PC-9 (cell line): ENCODE data around the gene MEGF8. TPM values are rescaled to one million over a fixed set of nuclear protein-coding genes. Genes with fewer than 3 reads are reported as not detected.
"Not testable (repeated sequence)": the region's sequence is repeated elsewhere in the genome, so short reads cannot be mapped to it uniquely, and the experiment has no call there.

Experiments used
- BruUV-seq: library from RNA; stranded (reverse); fragments of 400-500 nt; replicated peaks from 2 replicates; lab custom pipeline; 2021; lab: Mats Ljungman, UMichigan
- CTCF ChIA-PET: fragments of 300-600 bp; sonication (Branson Sonifier 250); formaldehyde crosslinking; loops from one replicate; lab custom pipeline; 2022; ENCODE audit warnings: antibody characterized with exemption; lab: Charles Lee
- POLR2A ChIA-PET: fragments of 300-600 bp; sonication (Branson Sonifier 250); formaldehyde crosslinking; loops from one replicate; lab custom pipeline; 2022; ENCODE audit warnings: antibody characterized with exemption; ENCODE audit not compliant: unreplicated experiment; lab: Charles Lee
- DNase-seq, 2 experiments: peaks; one replicate each; pipeline versions ENCODE4 v3.0.0 to v3.0.0-alpha.2; 2015 to 2022; ENCODE audit warnings: mixed read lengths in 1 of 2
- H2AFZ ChIP-seq: fragments of 200-600 bp; sonication (generic); 2 replicates; pipeline ENCODE4 v1.8.1; 2017; ENCODE audit warnings: antibody characterized with exemption
- H3F3A ChIP-seq: fragments of 200-600 bp; sonication (generic); 2 replicates; pipeline ENCODE4 v1.8.1; 2017; ENCODE audit warnings: antibody characterized with exemption, mild to moderate bottlenecking, low read depth; ENCODE audit not compliant: insufficient read depth
- H3K27ac ChIP-seq: fragments of 200-600 bp; sonication (generic); 2 replicates; pipeline ENCODE4 v1.6.1; 2016; ENCODE audit warnings: mixed run types
- H3K27me3 ChIP-seq: fragments of 200-600 bp; sonication (generic); 2 replicates; pipeline ENCODE4 v1.6.1; 2016; ENCODE audit warnings: low read depth, mixed run types; ENCODE audit not compliant: insufficient read depth
- H3K36me3 ChIP-seq: fragments of 200-600 bp; sonication (generic); 2 replicates; pipeline ENCODE4 v1.6.1; 2016; ENCODE audit warnings: low read depth, mixed run types
- H3K4me1 ChIP-seq: fragments of 200-600 bp; sonication (generic); replicated peaks from 2 replicates; pipeline ENCODE4 v1.6.1; 2016; ENCODE audit warnings: mixed run types; ENCODE audit not compliant: insufficient read depth
- H3K4me2 ChIP-seq: fragments of 200-600 bp; sonication (generic); 2 replicates; pipeline ENCODE4 v1.6.1; 2017; ENCODE audit warnings: mixed run types
- H3K4me3 ChIP-seq: fragments of 200-600 bp; sonication (generic); 2 replicates; pipeline ENCODE4 v1.6.1; 2016; ENCODE audit warnings: mixed run types
- H3K79me2 ChIP-seq: fragments of 200-600 bp; sonication (generic); 2 replicates; pipeline ENCODE4 v1.6.1; 2017; ENCODE audit warnings: low read depth, mixed run types
- H3K9me2 ChIP-seq: fragments of 200-600 bp; sonication (generic); 2 replicates; pipeline ENCODE4 v1.8.1; 2017; ENCODE audit warnings: mild to moderate bottlenecking; ENCODE audit not compliant: insufficient read depth
- H3K9me3 ChIP-seq: fragments of 200-600 bp; sonication (generic); 2 replicates; pipeline ENCODE4 v1.8.1; 2016; ENCODE audit warnings: low read depth; ENCODE audit not compliant: insufficient read depth
- H4K20me1 ChIP-seq: fragments of 200-600 bp; sonication (generic); 2 replicates; pipeline ENCODE4 v1.8.1; 2017; ENCODE audit not compliant: insufficient read depth
- EZH2 ChIP-seq: fragments of 200-600 bp; sonication (generic); IDR thresholded peaks from 2 replicates; pipeline ENCODE4 v1.8.0; 2017; ENCODE audit warnings: antibody characterized with exemption, low read depth
- intact Hi-C: fragments of 100-400 bp; cut with micrococcal nuclease; formaldehyde crosslinking; loops from one replicate; pipeline ENCODE4 v1.10.0; 2022; ENCODE audit not compliant: unreplicated experiment
- total RNA-seq: library from RNA; stranded (reverse); gene quantifications from 2 replicates; pipeline ENCODE4 v1.2.3, GENCODE V29; 2021
- TF ChIP-seq, protein P1 (sequence below): fragments of 200-600 bp; sonication (generic); conservative IDR thresholded peaks from 2 replicates; pipeline ENCODE4 v1.6.1; 2017; ENCODE audit warnings: mixed run types, antibody characterized with exemption, mild to moderate bottlenecking, moderate library complexity

MEGF8 gene
- total RNA-seq, 1 experiment from 2014 or later, result 40.6 TPM

DNA sequence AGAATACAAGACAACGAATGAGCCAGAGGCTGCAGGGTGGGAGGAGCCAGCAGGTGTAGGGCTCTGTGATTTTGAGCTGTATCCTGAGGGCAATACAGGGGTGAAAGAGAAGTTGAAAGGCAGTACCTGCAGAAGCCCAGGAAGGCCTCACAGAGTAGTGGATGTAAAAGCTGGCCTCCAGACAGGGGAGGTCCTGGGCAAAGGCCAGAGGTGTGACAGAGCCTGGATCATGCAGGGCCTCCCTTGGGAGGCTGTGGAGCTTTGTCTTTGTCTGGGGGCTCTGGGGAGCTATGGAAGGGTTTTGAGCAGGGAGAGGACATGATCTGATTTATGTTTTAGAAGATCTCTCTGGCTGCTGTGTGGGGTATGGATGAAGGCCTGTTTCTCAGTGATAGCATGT is 2.7 kb downstream of the MEGF8 start:
- Histone ChIP-seq H3K4me3 (no peak overlapping the region), H3K36me3 (no peaks in the 10 kb centered on the region), H3F3A (0 out of 2 replicates have a peak, but pooled peaks cover 2% of the 10 kb centered on the region), H3K9me3 (no peaks in the 10 kb centered on the region), H3K27me3 (no peaks in the 10 kb centered on the region), H2AFZ (no peak overlapping the region), H3K4me2 (no peak overlapping the region), H3K27ac (no peak overlapping the region), H3K9me2 (no peaks in the 10 kb centered on the region), H3K4me1 (peaks cover 14% of the 10 kb centered on the region), H3K79me2 (peaks cover 21% of the 10 kb centered on the region), H4K20me1 (no peaks in the 10 kb centered on the region)
- TF ChIP-seq, protein P1, sequence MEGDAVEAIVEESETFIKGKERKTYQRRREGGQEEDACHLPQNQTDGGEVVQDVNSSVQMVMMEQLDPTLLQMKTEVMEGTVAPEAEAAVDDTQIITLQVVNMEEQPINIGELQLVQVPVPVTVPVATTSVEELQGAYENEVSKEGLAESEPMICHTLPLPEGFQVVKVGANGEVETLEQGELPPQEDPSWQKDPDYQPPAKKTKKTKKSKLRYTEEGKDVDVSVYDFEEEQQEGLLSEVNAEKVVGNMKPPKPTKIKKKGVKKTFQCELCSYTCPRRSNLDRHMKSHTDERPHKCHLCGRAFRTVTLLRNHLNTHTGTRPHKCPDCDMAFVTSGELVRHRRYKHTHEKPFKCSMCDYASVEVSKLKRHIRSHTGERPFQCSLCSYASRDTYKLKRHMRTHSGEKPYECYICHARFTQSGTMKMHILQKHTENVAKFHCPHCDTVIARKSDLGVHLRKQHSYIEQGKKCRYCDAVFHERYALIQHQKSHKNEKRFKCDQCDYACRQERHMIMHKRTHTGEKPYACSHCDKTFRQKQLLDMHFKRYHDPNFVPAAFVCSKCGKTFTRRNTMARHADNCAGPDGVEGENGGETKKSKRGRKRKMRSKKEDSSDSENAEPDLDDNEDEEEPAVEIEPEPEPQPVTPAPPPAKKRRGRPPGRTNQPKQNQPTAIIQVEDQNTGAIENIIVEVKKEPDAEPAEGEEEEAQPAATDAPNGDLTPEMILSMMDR, result no peak
- TF ChIP-seq EZH2, result no peak
- DNase-seq, result no peak
- intact Hi-C loops, result loop anchor here (5.0 kb wide), 1 partner anchor 104 kb away; no protein-coding TSS in a partner anchor
- BruUV-seq, result no TSS peak
- CTCF ChIA-PET, result interaction anchor here (0.6 kb wide), 1 partner anchor 51 kb away, joined by 6 read pairs; no protein-coding TSS in a partner anchor
- POLR2A ChIA-PET, result interaction anchor here (0.5 to 0.7 kb wide), 2 partner anchors 183 to 444 kb away, joined by 3 to 6 read pairs; no protein-coding TSS in a partner anchor

DNA sequence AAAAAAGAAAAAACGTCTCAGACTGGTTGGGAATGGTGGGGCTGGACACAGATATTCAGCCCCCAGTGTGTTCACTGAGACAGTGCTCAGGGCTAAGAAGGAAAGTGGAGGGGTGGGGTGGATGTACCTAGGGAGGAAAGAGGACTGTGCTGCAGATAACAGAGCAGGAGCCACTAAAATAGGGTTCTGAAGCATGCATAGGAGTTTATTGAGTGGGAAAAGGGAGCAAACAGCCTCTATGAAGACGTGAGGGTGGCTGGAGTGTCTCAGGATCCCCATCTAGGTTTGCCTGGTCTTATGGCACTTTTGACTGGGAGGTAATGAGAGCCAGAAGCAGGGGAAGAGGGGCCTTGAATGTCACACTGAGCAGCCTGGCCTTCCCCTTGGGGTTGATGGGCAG is 3.4 kb downstream of the MEGF8 start:
- ChIA-PET POLR2A (no interaction called here), CTCF (no interaction called here)
- Histone ChIP-seq H4K20me1 (no peaks in the 10 kb centered on the region), H3F3A (no peaks in the 10 kb centered on the region), H2AFZ (no peak overlapping the region), H3K79me2 (peaks cover 21% of the 10 kb centered on the region), H3K9me3 (no peaks in the 10 kb centered on the region), H3K4me2 (no peak overlapping the region), H3K4me1 (peaks cover 14% of the 10 kb centered on the region), H3K36me3 (no peaks in the 10 kb centered on the region), H3K27me3 (no peaks in the 10 kb centered on the region), H3K9me2 (no peaks in the 10 kb centered on the region), H3K4me3 (no peak overlapping the region), H3K27ac (no peak overlapping the region)
- intact Hi-C loops, result loop anchor here (5.0 kb wide), 1 partner anchor 103 kb away; no protein-coding TSS in a partner anchor
- no peak for DNase-seq
- no TSS peak for BruUV-seq
- no peak for TF ChIP-seq EZH2
- TF ChIP-seq, protein P1, result no peak

DNA sequence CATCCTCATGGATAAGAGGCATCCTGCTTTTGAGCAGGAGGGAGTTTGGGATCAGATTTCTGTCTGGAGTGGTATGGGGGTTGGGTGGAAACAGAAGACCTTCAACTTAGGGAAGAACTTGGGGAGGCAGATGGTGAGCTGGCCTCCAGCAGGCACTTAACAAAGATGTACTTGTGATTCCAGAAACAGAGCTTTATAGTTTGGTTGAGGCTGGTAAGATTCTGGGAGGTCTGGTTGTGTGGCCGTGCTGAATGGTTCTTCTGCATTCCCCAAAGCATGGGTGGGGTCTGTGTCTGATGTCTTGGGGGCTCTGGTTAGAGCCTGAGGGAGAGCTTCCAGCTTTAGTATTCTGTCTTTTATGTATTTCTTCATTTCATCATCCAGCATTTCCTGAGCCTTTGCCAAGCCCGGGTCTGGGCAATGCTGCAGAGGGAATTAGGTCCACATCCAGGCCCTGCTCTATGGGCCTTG is 4.8 kb downstream of the MEGF8 start:
- Histone ChIP-seq H3K4me2 (no peak overlapping the region), H3K4me3 (no peak overlapping the region), H3K9me2 (no peaks in the 10 kb centered on the region), H3K27me3 (no peaks in the 10 kb centered on the region), H3K79me2 (peaks cover 21% of the 10 kb centered on the region), H3K27ac (no peak overlapping the region), H3F3A (no peaks in the 10 kb centered on the region), H3K4me1 (peaks cover 10% of the 10 kb centered on the region), H2AFZ (no peak overlapping the region), H3K9me3 (no peaks in the 10 kb centered on the region), H4K20me1 (no peaks in the 10 kb centered on the region), H3K36me3 (no peaks in the 10 kb centered on the region)
- TF ChIP-seq, protein P1, result no peak
- TF ChIP-seq EZH2, result no peak
- ChIA-PET POLR2A (no interaction called here), CTCF (no interaction called here)
- no peak for DNase-seq
- BruUV-seq, result no TSS peak
- intact Hi-C loops, result no loop called here

DNA sequence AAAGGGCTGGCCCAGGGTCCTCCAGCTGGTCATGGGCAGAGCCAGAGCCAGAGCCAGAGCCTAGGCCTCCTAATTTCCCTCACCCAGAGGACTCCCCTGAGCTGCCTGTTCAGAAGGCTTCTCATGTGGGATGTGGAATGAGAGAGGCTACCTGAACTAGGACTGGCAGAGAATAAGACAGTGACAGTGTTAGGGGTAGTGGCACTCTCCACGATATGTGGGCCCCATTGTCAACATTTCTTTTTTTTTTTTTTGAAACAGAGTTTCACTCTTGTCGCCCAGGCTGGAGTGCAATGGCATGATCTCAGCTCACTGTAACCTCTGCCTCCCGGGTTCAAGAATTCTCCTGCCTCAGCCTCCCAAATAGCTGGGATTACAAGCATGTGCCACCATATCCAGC is 5.9 kb downstream of the MEGF8 start:
- peaks cover 13% of the 10 kb centered on the region for H3K79me2 ChIP-seq
- intact Hi-C loops, H3K4me1 ChIP-seq, H3K36me3 ChIP-seq, BruUV-seq, H3K4me2 ChIP-seq, H2AFZ ChIP-seq, H3K4me3 ChIP-seq, H3K9me3 ChIP-seq, H3F3A ChIP-seq, H3K27ac ChIP-seq, H3K27me3 ChIP-seq, POLR2A ChIA-PET, H3K9me2 ChIP-seq, H4K20me1 ChIP-seq, DNase-seq: not testable (repeated sequence)
- CTCF ChIA-PET, result interaction anchor here (0.7 kb wide), 1 partner anchor 222 kb away, joined by 5 read pairs; no protein-coding TSS in a partner anchor
